Neuron (in vitro differentiated cells): ENCODE results near the gene ADGRA1.

Experiments used
- H2AFZ ChIP-seq: one replicate; pipeline ENCODE4 v1.6.1; 2013; ENCODE audit warnings: low read depth, mild to moderate bottlenecking, inconsistent platforms, low read length, moderate library complexity
- H3K27me3 ChIP-seq: one replicate; pipeline ENCODE4 v1.6.1; 2013; ENCODE audit warnings: low read length; ENCODE audit not compliant: insufficient read depth
- H3K36me3 ChIP-seq: one replicate; pipeline ENCODE4 v1.6.1; 2013; ENCODE audit warnings: low read length; ENCODE audit not compliant: insufficient read depth
- H3K4me1 ChIP-seq: one replicate; pipeline ENCODE4 v1.6.1; 2013; ENCODE audit warnings: low read length; ENCODE audit not compliant: insufficient read depth
- H3K4me3 ChIP-seq: 2 replicates; pipeline ENCODE4 v1.5.1; 2013; ENCODE audit warnings: mild to moderate bottlenecking, low read length, moderate library complexity
- H3K9me3 ChIP-seq: one replicate; pipeline ENCODE4 v1.6.1; 2013; ENCODE audit warnings: low read length

Gene ADGRA1

DNA sequence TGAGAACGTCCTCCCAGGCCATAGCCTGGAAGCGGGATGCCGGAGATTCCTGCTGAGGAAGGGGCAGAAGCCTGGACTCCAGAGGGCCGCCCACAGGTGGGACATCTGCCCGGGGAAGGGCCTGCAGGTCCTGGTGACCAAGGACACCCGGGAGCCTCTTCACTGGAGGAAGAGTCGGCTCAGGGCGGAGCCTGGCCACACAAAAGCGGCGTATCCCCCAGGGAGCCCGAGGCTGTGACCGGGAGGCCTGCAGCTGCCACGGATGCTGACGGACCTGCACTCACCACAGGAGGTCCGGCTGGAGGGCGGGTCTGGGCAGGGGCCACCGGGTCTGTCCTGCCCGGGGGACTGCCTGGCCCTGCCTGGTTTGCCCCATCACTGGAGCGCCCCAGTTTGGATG lies 15.5 kb upstream of the ADGRA1 start:
- Histone ChIP-seq H3K36me3 (no peaks in the 10 kb centered on the region), H2AFZ (no peak overlapping the region), H3K9me3 (peaks cover 3% of the 10 kb centered on the region), H3K4me3 (no peak overlapping the region), H3K27me3 (peaks cover 8% of the 10 kb centered on the region), H3K4me1 (peaks cover 10% of the 10 kb centered on the region)

DNA sequence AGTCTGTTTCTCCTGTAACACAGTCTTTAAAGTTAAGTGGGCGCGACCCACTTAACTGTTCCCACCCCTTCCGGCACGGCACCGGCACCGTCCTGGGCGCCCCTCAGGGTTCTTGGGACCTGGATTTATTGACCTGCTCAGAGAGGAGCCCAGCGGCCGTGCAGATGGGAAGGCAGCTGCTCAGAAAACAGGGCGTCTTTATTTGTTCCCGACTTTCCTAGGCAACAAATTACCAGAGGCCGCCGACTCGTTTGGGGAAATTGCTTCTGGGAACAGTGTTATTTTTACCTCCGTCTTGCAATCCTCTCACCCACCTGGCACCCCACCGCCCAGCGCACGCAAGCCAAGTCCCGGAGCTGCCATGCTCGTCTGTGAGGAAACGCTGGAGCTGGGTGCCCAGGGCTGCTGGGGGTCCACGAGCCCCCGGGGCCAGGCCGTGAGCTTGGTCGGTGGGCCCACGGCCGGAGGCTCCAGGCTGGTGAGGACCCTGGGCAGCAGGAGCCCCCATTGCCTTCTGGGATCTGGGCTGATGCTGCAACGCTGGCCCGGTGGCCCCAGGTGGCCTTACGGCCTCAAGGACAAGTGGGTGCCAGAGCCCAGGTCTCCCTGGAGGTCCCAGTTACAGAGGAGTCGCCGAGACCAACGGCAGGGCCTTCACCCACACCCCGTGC lies 14.9 kb upstream of the ADGRA1 start:
- Histone ChIP-seq H3K27me3 (peaks cover 8% of the 10 kb centered on the region), H3K9me3 (peaks cover 3% of the 10 kb centered on the region), H2AFZ (no peak overlapping the region), H3K4me3 (no peak overlapping the region), H3K36me3 (no peaks in the 10 kb centered on the region), H3K4me1 (peaks cover 4% of the 10 kb centered on the region)

DNA sequence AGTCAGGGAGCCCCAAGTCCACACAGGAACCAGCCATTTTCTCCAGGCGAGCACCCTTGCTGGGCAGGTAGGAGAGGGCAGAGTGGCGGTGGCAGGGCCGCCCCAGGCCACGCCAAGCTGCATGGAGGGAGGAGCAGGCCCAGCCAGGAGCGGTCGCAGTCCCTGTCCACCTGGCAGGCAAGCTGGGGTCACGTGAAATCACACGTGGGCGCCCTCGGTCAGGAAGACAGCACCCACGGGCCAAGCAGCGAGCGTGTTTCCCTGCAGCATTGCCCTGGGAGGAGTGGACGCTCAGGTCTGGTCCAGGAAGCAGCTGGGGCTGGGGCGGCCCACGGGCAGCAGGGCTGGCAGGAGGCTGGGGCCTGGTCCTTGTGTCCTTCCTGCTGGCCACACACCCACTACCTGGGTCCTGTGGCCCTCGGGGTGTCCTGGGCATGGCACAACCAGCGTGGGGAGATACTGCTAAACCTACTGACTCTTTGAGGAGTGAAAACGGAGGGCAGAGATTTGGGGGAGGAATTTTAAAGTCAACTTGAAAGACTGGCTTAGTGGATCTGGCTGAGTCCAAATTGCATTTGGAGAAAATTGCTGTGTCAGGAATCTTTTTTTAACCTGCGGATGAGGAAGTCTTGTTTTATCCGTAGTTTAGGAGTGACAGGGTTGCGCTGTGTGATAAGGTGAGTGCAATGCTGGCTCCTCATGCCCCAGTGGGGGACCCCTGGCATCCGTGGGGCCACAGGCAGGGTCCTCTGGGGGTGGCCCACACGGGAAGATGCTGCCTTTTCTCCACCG lies 12.2 kb upstream of the ADGRA1 start:
- Histone ChIP-seq H3K9me3 (peaks cover 3% of the 10 kb centered on the region), H3K36me3 (no peaks in the 10 kb centered on the region), H3K4me3 (no peak overlapping the region), H3K27me3 (no peaks in the 10 kb centered on the region), H2AFZ (no peak overlapping the region), H3K4me1 (no peaks in the 10 kb centered on the region)

DNA sequence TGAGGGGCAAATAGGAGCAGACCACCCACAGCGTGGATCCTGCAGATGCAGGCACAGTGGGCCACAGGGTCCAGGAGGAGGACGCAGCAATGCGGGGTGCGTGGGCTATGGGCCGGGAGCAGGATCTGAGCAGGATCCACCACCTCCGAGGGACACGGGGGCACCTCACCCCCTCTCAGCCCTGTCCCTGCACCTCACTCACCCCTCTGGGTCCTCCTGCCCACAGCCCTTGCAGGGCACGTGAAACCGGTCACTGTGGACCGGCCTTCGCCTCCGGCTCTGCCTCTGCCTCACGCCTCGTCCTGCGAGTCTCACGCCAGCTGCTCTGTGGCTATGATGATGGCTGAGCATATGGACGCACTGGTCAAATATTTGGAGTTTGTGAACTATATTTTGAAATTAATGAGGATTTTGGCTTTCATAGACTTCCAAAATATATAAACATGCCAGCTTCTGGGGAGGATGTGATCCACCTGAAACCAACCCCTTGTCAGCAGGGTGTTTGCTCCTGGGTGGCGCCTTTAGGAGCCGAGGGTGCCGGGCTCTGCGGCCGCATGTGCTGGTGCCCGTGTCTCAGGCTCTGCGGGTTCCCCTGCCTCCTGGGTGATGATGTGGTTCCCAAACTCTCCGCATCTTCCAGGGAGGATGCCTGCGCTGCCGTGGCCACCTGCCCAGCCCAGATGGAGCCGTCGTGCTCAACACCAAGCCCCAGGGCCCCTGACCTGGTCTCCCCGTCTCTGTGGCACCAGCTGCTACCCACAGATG lies 11.3 kb upstream of the ADGRA1 start:
- H2AFZ ChIP-seq: no peak overlapping the region
- no peaks in the 10 kb centered on the region for H3K4me1 ChIP-seq
- no peaks in the 10 kb centered on the region for H3K36me3 ChIP-seq
- H3K9me3 ChIP-seq: peaks cover 8% of the 10 kb centered on the region
- H3K4me3 ChIP-seq: no peak overlapping the region
- H3K27me3 ChIP-seq: no peaks in the 10 kb centered on the region

DNA sequence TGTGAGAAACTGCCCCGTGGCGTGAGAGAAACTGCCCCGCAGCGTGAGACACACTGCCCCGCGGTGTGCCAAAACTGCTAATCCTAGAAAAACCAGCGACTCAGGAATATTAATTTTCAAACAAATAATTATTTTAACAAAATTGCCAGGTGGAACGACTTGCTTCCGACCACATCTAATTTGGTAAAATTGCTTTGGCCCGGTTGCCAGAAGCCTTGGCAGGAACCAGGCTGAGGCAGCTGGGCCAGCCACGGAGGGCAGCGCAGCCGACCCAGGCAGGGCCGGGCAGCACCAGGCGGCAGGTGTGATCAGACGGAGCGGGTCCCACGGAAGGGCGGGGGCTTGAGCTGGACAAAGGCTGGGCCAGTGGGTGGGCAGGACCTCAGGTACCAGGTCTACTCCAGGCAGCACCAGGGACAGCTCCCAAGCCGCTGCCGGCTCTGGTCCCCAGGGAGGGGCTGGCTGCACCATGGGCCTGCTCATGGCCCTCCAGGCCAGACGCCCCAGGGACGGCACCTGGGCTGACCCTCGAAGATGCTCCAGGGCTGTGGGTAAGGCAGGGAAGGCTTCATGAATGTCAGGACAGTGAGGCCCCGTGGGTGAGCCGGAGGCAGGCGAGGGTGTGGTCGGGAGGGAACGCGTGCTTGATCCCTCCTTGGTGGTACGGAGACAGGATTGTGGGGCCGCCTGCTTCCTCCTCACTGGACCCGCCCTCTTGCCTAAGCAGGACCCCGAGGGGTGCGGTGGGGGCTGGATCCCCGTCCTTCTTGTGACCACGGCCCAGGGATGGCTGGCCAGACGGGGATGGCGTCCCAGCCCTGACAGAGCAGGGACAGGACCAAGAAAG lies 7.7 kb upstream of the ADGRA1 start:
- Histone ChIP-seq H3K9me3 (peaks cover 5% of the 10 kb centered on the region), H3K4me3 (no peak overlapping the region), H3K27me3 (peaks cover 9% of the 10 kb centered on the region), H3K4me1 (no peaks in the 10 kb centered on the region), H2AFZ (no peak overlapping the region), H3K36me3 (no peaks in the 10 kb centered on the region)

DNA sequence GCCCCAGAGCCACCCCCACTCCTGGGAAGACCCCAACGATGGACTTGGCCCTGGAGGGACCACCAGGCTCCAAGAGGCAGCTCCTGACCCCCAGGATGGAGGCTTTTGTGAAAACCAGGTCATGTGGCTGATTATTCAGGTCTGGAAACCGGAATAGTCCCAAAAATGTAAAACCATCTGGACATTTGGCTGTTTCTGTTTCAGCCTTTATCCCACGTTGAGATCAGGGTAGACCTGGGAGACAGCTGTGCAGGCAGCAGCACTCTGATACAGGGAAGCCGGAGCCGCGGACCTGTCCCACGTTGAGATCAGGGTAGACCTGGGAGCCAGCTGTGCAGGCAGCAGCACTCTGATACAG lies 7.1 kb upstream of the ADGRA1 start:
- H3K36me3 ChIP-seq: no peaks in the 10 kb centered on the region
- H3K4me3 ChIP-seq: no peak overlapping the region
- H3K27me3 ChIP-seq: peaks cover 9% of the 10 kb centered on the region
- peaks cover 5% of the 10 kb centered on the region for H3K9me3 ChIP-seq
- H3K4me1 ChIP-seq: no peaks in the 10 kb centered on the region
- H2AFZ ChIP-seq: no peak overlapping the region

DNA sequence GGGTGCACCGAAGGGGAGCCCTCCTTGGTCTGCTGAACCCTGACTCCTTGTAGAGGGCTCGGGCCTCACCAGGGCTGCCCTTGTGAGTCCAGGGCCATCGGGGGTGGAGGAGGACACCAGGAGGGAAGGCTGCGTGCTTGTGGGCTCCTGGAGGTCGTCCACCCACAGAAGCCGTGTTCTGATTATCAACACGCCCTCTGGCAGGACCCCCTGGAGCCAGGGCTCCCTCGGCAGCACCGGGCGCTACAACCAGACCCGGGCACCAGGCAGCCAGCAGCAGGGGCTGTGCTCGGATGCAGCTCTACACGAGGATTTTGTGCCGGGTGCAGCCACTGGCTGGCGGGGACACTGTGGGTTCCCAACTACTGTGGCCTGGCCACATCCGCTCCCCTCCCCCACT lies 6.1 kb upstream of the ADGRA1 start:
- no peak overlapping the region for H2AFZ ChIP-seq
- no peaks in the 10 kb centered on the region for H3K4me1 ChIP-seq
- H3K4me3 ChIP-seq: no peak overlapping the region
- H3K27me3 ChIP-seq: peaks cover 15% of the 10 kb centered on the region
- H3K9me3 ChIP-seq: peaks cover 5% of the 10 kb centered on the region
- H3K36me3 ChIP-seq: no peaks in the 10 kb centered on the region

DNA sequence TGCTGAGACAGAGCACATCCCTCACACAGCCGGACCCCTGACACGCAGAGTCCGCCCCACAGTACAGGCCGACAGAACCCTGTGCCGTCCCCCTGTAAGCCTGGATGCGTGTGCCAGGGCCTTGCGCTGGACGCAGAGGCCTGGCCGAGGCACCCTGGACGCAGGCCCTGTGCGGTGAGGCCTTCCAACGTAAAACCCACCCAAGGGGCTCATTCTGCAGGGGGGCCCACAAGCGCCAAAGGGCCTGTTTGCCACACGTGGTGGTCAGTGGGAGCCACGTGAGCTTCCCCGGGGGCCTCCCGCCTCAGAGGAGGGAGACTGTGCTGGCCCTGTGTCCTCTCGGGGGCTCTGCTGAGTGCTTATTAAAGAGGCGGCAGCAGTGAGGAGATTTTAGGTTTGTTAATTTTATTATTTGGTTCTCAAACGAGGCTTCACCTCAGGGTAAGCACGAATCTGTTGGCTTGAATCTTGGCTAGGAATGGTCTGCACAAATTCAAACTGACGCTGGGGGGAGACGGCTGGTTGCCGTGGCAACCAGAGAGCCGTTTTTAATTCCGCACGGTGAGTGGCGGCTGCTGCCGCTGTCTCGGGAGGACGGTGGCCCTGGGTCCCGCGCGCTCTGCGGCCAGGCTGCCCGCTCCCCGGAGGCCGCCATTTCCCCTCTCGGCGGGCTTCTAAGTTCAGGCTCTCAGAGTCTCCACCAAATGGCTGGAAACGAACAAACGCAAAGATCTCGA lies 4.9 kb upstream of the ADGRA1 start:
- no peak overlapping the region for H3K4me3 ChIP-seq
- H3K36me3 ChIP-seq: no peaks in the 10 kb centered on the region
- peaks cover 5% of the 10 kb centered on the region for H3K9me3 ChIP-seq
- H3K4me1 ChIP-seq: peaks cover 7% of the 10 kb centered on the region
- H3K27me3 ChIP-seq: peaks cover 24% of the 10 kb centered on the region
- no peak overlapping the region for H2AFZ ChIP-seq

DNA sequence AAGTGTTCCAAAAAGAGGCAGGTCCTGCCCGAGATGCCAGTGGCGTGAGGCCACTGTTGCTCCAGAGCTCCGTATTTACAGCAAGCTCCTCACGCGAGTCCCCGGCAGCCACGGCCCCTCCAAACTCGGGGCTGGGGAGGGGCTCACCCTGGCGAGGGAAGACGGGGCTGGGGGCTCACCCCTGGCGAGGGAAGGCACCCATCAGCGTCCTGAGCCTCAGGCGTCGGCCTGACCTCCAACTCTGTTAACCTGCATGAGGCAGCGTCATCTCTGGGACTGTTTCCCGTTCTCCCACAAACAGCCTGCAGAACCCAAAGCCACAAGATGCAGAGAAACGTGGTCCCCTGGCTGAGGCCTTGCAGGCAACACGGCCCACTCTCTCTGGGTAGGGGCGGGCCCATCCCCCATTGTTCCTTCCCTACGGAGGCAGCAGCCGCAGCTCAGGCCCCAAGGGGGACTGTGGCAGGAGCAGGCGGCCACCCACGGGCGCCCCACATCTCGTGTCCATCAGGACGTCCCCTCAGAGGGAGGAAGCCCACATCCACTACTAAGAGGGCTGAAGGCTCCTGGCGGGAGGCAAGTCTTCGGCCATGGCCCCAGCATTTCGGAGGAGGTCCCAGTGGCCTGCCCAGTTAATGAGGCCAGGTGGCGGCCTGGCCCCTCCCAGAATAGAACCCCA lies 4.2 kb upstream of the ADGRA1 start:
- no peaks in the 10 kb centered on the region for H3K36me3 ChIP-seq
- peaks cover 24% of the 10 kb centered on the region for H3K27me3 ChIP-seq
- H2AFZ ChIP-seq: no peak overlapping the region
- peaks cover 5% of the 10 kb centered on the region for H3K9me3 ChIP-seq
- H3K4me1 ChIP-seq: peaks cover 13% of the 10 kb centered on the region
- H3K4me3 ChIP-seq: no peak overlapping the region

DNA sequence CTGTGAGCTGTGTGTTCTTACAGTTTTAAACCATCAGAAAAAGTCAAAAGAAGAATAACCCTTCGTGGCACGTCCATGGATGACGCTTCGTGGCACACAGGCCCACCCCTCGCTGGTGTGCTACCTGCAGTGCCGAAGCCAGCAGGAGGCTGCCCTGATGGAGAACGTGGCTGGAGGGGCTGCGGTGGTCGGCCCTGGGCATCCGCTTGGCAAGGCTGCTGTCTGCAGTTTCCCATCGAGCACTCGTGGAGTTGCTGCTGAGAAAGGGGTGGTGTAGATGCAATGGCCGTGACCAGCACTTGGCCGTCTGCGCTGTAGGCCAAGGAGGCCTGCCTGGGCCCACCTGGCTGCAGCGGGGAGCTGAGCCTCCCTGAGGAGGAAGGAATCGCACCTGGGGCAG lies 3.2 kb upstream of the ADGRA1 start:
- Histone ChIP-seq H3K36me3 (no peaks in the 10 kb centered on the region), H3K4me3 (no peak overlapping the region), H3K4me1 (peaks cover 22% of the 10 kb centered on the region), H2AFZ (no peak overlapping the region), H3K27me3 (peaks cover 24% of the 10 kb centered on the region), H3K9me3 (peaks cover 5% of the 10 kb centered on the region)

DNA sequence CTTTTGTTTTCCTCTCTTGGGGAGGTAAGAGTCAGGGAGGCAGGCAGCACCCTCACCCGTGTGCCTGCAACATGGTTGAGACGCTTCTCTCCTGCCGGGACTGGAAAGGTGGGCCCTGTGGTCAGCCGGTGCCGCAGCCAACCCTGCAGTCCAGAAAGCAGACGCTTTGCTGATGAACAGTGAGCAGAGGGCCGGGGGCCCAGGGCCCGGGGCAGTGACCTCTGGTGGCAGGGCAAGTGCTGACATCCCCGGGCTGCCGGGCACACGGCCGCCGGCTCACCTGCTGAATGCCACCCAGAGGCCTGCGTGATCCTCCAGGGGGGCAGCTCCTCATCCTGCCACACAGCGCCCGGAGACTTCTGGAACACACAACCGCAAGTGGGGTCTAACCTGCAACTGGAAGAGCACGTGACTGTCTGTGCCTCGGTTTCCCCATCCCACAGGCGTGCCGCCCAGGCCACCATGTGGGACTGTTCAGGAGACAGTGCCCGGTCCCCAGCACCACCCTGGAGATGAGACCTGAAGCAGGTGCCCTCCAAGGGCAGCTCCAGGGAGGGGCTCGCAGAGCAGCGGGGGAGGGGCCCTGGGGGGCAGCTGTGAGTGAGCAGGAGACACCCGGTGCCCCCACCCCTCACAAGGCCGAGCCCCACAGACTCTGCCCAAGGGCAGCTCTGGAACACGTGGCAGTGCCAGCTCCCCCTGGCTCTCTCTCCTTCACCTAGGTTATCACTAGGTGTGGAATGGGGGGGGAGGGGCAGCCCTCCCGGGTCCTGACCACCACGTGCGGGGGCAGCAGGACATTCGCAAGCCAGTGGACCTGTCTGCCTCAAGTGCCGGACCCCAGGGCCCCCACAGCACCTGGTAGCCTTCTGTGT lies 2.2 kb upstream of the ADGRA1 start:
- no peak overlapping the region for H2AFZ ChIP-seq
- peaks cover 5% of the 10 kb centered on the region for H3K9me3 ChIP-seq
- no peak overlapping the region for H3K4me3 ChIP-seq
- peaks cover 32% of the 10 kb centered on the region for H3K4me1 ChIP-seq
- peaks cover 24% of the 10 kb centered on the region for H3K27me3 ChIP-seq
- no peaks in the 10 kb centered on the region for H3K36me3 ChIP-seq
